ENCODE results near the gene ZDHHC11. TPM values are rescaled to one million over a fixed set of nuclear protein-coding genes. Genes with fewer than 3 reads are reported as not detected.

ZDHHC11 gene
- total RNA-seq, 1 experiment from 2014 or later, result 17.0 TPM

- Histone ChIP-seq H3K9me2 (ENCODE audit: insufficient read depth) (no peaks in the 10 kb centered on the region), H3K27ac (ENCODE audit: low read depth, low read length) (no peak overlapping the region), H3K4me1 (ENCODE audit: control insufficient read depth in 1 of 2, insufficient read depth in 2 of 2, low read length in 2 of 2) (peaks cover 7 to 9% of the 10 kb centered on the region in 2 experiments; a peak in 3 of 4 replicates), H2AFZ (ENCODE audit: low read depth, low read length, poor library complexity, severe bottlenecking) (no peak overlapping the region), H3K9ac (ENCODE audit: low read length) (no peak overlapping the region), H4K20me1 (ENCODE audit: insufficient read depth) (no peaks in the 10 kb centered on the region; the same call in 1 of the 2 replicates), H3K4me2 (ENCODE audit: low read length) (no peak overlapping the region), H3K9me3 (ENCODE audit: control insufficient read depth in 1 of 2, insufficient read depth in 1 of 2, low read depth in 1 of 2, low read length in 2 of 2) (no peaks in the 10 kb centered on the region), H3K79me2 (ENCODE audit: insufficient read depth, low read length) (peaks cover 100% of the 10 kb centered on the region), H3K36me3 (ENCODE audit: control insufficient read depth in 1 of 2, insufficient read depth in 2 of 2, low read length in 2 of 2) (peaks cover 70 to 96% of the 10 kb centered on the region in 2 experiments), H3K4me3 (replicated peaks in 1 of 2; ENCODE audit: low read depth in 1 of 2, low read length in 2 of 2) (no peak overlapping the region), H3K27me3 (ENCODE audit: insufficient read depth, low read length) (no peaks in the 10 kb centered on the region)
- no TSS peak for BruUV-seq (replicated peaks)
- DNase-seq (ENCODE audit: low read depth, low spot score) (no peak), ATAC-seq (no peak)
- intact Hi-C loops (cut with micrococcal nuclease), result no loop called here
- ChIA-PET CTCF (no interaction called here), POLR2A (no interaction called here), RAD21 (ENCODE audit: low non-redundant PET in 1 of 2, low total read pairs in 2 of 2, uncharacterized antibody in 2 of 2, unreplicated experiment in 2 of 2) (no interaction called here)
- TF ChIP-seq ELF1 (IDR thresholded peaks at IDR 0.05; ENCODE audit: borderline replicate concordance, low read depth) (no peak), RAD21 (IDR thresholded peaks at IDR 0.05; ENCODE audit: low read depth) (no peak), ZNF274 (IDR thresholded peaks at IDR 0.05; ENCODE audit: low read depth, low read length) (no peak), SP1 (IDR thresholded peaks at IDR 0.05; ENCODE audit: low read depth) (no peak), EZH2phosphoT487 (IDR thresholded peaks at IDR 0.05; ENCODE audit: borderline replicate concordance) (no peak), ZBTB33 (IDR thresholded peaks at IDR 0.05; ENCODE audit: extremely low read depth, insufficient replicate concordance, low read length) (no peak), ATF3 (IDR thresholded peaks at IDR 0.05) (no peak), CEBPB (IDR thresholded peaks at IDR 0.05; ENCODE audit: low read depth) (no peak), POLR2A (IDR thresholded peaks at IDR 0.05; ENCODE audit: borderline replicate concordance, extremely low read depth, insufficient read depth, insufficient read length) (no peak), SRF (IDR thresholded peaks at IDR 0.05; ENCODE audit: low read depth) (no peak), JUND (IDR thresholded peaks at IDR 0.05) (no peak), ZFX (IDR thresholded peaks at IDR 0.05) (no peak), FOSL1 (IDR thresholded peaks at IDR 0.05; ENCODE audit: low read depth) (no peak), EGR1 (IDR thresholded peaks at IDR 0.05; ENCODE audit: low read depth) (no peak), EZH2 (IDR thresholded peaks at IDR 0.05) (no peak), CBX3 (IDR thresholded peaks at IDR 0.05; ENCODE audit: low read depth) (no peak)
- TF ChIP-seq, protein P1, sequence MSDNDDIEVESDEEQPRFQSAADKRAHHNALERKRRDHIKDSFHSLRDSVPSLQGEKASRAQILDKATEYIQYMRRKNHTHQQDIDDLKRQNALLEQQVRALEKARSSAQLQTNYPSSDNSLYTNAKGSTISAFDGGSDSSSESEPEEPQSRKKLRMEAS (IDR thresholded peaks at IDR 0.05), result no peak
- TF ChIP-seq, protein P2, sequence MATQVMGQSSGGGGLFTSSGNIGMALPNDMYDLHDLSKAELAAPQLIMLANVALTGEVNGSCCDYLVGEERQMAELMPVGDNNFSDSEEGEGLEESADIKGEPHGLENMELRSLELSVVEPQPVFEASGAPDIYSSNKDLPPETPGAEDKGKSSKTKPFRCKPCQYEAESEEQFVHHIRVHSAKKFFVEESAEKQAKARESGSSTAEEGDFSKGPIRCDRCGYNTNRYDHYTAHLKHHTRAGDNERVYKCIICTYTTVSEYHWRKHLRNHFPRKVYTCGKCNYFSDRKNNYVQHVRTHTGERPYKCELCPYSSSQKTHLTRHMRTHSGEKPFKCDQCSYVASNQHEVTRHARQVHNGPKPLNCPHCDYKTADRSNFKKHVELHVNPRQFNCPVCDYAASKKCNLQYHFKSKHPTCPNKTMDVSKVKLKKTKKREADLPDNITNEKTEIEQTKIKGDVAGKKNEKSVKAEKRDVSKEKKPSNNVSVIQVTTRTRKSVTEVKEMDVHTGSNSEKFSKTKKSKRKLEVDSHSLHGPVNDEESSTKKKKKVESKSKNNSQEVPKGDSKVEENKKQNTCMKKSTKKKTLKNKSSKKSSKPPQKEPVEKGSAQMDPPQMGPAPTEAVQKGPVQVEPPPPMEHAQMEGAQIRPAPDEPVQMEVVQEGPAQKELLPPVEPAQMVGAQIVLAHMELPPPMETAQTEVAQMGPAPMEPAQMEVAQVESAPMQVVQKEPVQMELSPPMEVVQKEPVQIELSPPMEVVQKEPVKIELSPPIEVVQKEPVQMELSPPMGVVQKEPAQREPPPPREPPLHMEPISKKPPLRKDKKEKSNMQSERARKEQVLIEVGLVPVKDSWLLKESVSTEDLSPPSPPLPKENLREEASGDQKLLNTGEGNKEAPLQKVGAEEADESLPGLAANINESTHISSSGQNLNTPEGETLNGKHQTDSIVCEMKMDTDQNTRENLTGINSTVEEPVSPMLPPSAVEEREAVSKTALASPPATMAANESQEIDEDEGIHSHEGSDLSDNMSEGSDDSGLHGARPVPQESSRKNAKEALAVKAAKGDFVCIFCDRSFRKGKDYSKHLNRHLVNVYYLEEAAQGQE (IDR thresholded peaks at IDR 0.05; ENCODE audit: low read depth), result no peak
Measured at GRCh38 chr5:886036-886435, 35.2 kb upstream of the ZDHHC11 start.
